Common myeloid progenitor, CD34-positive (primary cell): ENCODE data around the gene ZNF540.
A peak's percentile ranks its signal among the peaks of the same experiment; 100 is the strongest.
"Not testable (repeated sequence)": the region's sequence is repeated elsewhere in the genome, so short reads cannot be mapped to it uniquely, and the experiment has no call there.

Experiments used
- CTCF ChIA-PET: fragments of 350-600 bp; sonication (Branson Sonifier 250); formaldehyde crosslinking; loops from one replicate; lab custom pipeline; 2021; ENCODE audit warnings: antibody characterized with exemption; lab: Charles Lee
- POLR2A ChIA-PET: fragments of 350-600 bp; sonication (Branson Sonifier 250); formaldehyde crosslinking; loops from one replicate; lab custom pipeline; 2021; ENCODE audit warnings: antibody characterized with exemption; lab: Charles Lee
- DNase-seq, 3 donors: peaks; one replicate each; pipeline versions ENCODE4 v3.0.0 to v3.0.0-alpha.2; 2013
- H3K27ac ChIP-seq, 2 experiments: 1 replicate in 1 of 2; 2 replicates in 1 of 2; pipeline ENCODE4 v1.7.0; 2013; ENCODE audit warnings: inconsistent platforms in 2 of 2, low read length in 2 of 2, mild to moderate bottlenecking in 2 of 2, low read depth in 1 of 2, moderate library complexity in 1 of 2; ENCODE audit not compliant: severe bottlenecking in 2 of 2, insufficient read depth in 1 of 2, poor library complexity in 1 of 2
- H3K27me3 ChIP-seq, 5 experiments: replicated peaks in 2 of 5; 1 replicate in 3 of 5; 2 replicates in 2 of 5; pipeline versions ENCODE4 v1.6.1 to v1.7.0; 2013; ENCODE audit warnings: low read length in 4 of 5, mild to moderate bottlenecking in 2 of 5, moderate library complexity in 2 of 5, inconsistent platforms in 1 of 5; ENCODE audit not compliant: insufficient read depth in 5 of 5, control insufficient read depth in 4 of 5
- H3K36me3 ChIP-seq, 4 experiments: 1 replicate in 2 of 4; 2 replicates in 2 of 4; pipeline versions ENCODE4 v1.6.1 to v1.7.0; 2013; ENCODE audit warnings: low read length in 3 of 4, control low read depth in 1 of 4, mild to moderate bottlenecking in 1 of 4; ENCODE audit not compliant: control insufficient read depth in 4 of 4, insufficient read depth in 4 of 4
- H3K4me1 ChIP-seq, 4 experiments: 1 replicate in 3 of 4; 2 replicates in 1 of 4; pipeline versions ENCODE4 v1.6.1 to v1.7.1; 2013; ENCODE audit warnings: low read length in 3 of 4, mild to moderate bottlenecking in 3 of 4, control low read depth in 1 of 4, inconsistent platforms in 1 of 4, moderate library complexity in 1 of 4; ENCODE audit not compliant: control insufficient read depth in 4 of 4, insufficient read depth in 4 of 4; ENCODE audit errors: control extremely low read depth in 1 of 4
- H3K4me3 ChIP-seq, 7 experiments: 1 replicate in 4 of 7; 2 replicates in 3 of 7; pipeline versions ENCODE4 v1.5.1 to v1.7.0; 2013; ENCODE audit warnings: mild to moderate bottlenecking in 7 of 7, low read length in 6 of 7, moderate library complexity in 6 of 7, inconsistent platforms in 2 of 7, low read depth in 2 of 7, control low read depth in 1 of 7; ENCODE audit not compliant: insufficient read depth in 4 of 7, control insufficient read depth in 1 of 7; ENCODE audit errors: extremely low read depth in 1 of 7
- H3K9me3 ChIP-seq, 5 experiments: 1 replicate in 4 of 5; 2 replicates in 1 of 5; pipeline versions ENCODE4 v1.6.1 to v1.7.1; 2013; ENCODE audit warnings: low read length in 4 of 5, mild to moderate bottlenecking in 2 of 5, inconsistent platforms in 1 of 5, low read depth in 1 of 5, moderate library complexity in 1 of 5; ENCODE audit not compliant: control insufficient read depth in 4 of 5, insufficient read depth in 2 of 5; ENCODE audit errors: control extremely low read depth in 1 of 5
- WGBS: methylation state at CpG from one replicate; pipeline ENCODE4 v1.1.5; 2013; ENCODE audit not compliant: insufficient coverage; 5-methylcytosine and 5-hydroxymethylcytosine counted together

The ZNF540 gene

DNA sequence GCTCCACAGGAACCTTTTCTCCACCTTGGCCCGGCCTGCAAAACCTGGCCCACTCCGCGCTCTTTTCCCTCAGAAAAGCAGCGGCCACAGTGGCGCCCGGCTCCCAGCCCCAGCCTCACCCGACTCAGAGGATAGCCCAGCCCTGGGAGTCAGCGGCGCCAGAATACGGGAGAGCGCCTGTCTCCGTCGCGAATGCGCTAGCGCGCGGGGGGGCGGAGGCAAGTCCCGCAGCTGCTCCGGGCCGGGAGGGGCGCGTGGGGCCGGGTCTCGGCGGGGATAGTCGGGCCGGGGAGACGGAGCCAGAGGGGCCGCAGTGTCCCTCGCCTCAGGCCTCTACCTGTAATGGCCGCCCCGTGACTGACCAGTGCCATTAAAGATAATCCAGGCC lies 60.6 kb downstream of the ZNF540 start, which contains the start of gene ZFP30:
ZFP30 (minus strand) TSS at position 165 of the 388 bp plus-strand sequence. CDS start 7,643 bp downstream, outside the sequence.
- H3K36me3 ChIP-seq: peaks cover 3 to 5% (median 4%) of the 10 kb centered on the region in 4 experiments
- H3K4me1 ChIP-seq: peaks cover 12 to 24% (median 18%) of the 10 kb centered on the region in 4 experiments
- peak; percentile 85 to 89 (median 85) for DNase-seq
- H3K27me3 ChIP-seq: no peaks in the 10 kb centered on the region
- ChIA-PET POLR2A (interaction anchor here (0.6 to 1.1 kb wide), 3 partner anchors 38 to 183 kb away, joined by 3 to 5 read pairs (median 3); partner anchors contain the start of gene ZNF540), CTCF (no interaction called here)
- peak within 1 kb of the TSS; percentile 74 to 88 for H3K27ac ChIP-seq
- H3K4me3 ChIP-seq: peak within 1 kb of the TSS; percentile 70 to 97 (median 90)
- peaks cover 1 to 17% (median 4%) of the 10 kb centered on the region in 5 experiments for H3K9me3 ChIP-seq
- 0% methylated on average over 34 of the region's 34 CpGs for WGBS

GRCh38 chr19:37655689-37656371 lies 61.2 kb downstream of the ZNF540 start:
- POLR2A ChIA-PET: interaction anchor here (0.7 to 1.1 kb wide), 2 partner anchors 37 to 61 kb away, joined by 3 read pairs; partner anchors contain the start of gene ZNF540
- Histone ChIP-seq H3K4me3 (peak overlapping the region; percentile 70 to 97 (median 90)), H3K9me3 (peaks cover 4 to 20% (median 7%) of the 10 kb centered on the region in 5 experiments), H3K4me1 (peaks cover 12 to 24% (median 18%) of the 10 kb centered on the region in 4 experiments), H3K36me3 (peaks cover 1 to 3% (median 3%) of the 10 kb centered on the region in 4 experiments), H3K27me3 (no peaks in the 10 kb centered on the region), H3K27ac (peak overlapping the region; percentile 74 to 88)
- 0% methylated on average over 53 of the region's 57 CpGs for WGBS
- DNase-seq: peak; percentile 90 to 96 (median 94)
- CTCF ChIA-PET: no interaction called here

- CTCF ChIA-PET: not testable (repeated sequence)
Measured at GRCh38 chr19:37657157-37657556, 62.5 kb downstream of the ZNF540 start.

More at GRCh38 chr19:37657157-37657556, 62.5 kb downstream of the ZNF540 start:
- peaks cover 12 to 24% (median 18%) of the 10 kb centered on the region in 4 experiments for H3K4me1 ChIP-seq
- peaks cover 4 to 20% (median 7%) of the 10 kb centered on the region in 5 experiments for H3K9me3 ChIP-seq
- H3K27ac ChIP-seq, DNase-seq, H3K27me3 ChIP-seq, H3K36me3 ChIP-seq, H3K4me3 ChIP-seq: not testable (repeated sequence)
- 97% methylated on average over 3 of the region's 8 CpGs for WGBS
- POLR2A ChIA-PET: interaction anchor here (0.7 kb wide), 1 partner anchor 1442 kb away, joined by 3 read pairs; no protein-coding TSS in a partner anchor
